ENCODE data around the gene WDR19.

Gene WDR19

DNA sequence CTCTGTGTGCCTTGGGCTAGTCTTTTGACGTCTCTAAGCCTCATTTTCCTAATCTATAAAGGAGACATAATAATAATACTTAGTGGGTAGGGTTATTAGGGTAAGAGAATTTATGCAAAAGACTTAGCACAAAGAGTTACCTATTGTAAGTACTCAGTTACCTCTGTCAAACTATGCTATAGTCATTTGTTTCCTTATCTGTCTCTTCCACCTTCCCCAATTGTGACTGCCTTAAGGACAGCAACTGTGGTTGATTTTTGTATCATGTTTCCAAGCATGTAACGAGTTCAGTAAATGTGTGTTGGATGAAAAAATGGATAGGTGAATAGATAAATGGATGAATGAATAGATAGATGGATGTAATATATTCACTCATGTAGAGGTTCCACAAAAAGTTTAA lies 48.1 kb downstream of the WDR19 start:
- no peak for DNase-seq (ENCODE audit: low spot score)
- in situ Hi-C loops (cut with MboI; ENCODE audit: low sequenced_read_pairs, unreplicated experiment), result no loop called here
- TF ChIP-seq, protein P1, sequence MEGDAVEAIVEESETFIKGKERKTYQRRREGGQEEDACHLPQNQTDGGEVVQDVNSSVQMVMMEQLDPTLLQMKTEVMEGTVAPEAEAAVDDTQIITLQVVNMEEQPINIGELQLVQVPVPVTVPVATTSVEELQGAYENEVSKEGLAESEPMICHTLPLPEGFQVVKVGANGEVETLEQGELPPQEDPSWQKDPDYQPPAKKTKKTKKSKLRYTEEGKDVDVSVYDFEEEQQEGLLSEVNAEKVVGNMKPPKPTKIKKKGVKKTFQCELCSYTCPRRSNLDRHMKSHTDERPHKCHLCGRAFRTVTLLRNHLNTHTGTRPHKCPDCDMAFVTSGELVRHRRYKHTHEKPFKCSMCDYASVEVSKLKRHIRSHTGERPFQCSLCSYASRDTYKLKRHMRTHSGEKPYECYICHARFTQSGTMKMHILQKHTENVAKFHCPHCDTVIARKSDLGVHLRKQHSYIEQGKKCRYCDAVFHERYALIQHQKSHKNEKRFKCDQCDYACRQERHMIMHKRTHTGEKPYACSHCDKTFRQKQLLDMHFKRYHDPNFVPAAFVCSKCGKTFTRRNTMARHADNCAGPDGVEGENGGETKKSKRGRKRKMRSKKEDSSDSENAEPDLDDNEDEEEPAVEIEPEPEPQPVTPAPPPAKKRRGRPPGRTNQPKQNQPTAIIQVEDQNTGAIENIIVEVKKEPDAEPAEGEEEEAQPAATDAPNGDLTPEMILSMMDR (IDR thresholded peaks at IDR 0.05; ENCODE audit: borderline replicate concordance, control extremely low read depth, extremely low read depth, insufficient read depth, missing control alignments), result no peak

DNA sequence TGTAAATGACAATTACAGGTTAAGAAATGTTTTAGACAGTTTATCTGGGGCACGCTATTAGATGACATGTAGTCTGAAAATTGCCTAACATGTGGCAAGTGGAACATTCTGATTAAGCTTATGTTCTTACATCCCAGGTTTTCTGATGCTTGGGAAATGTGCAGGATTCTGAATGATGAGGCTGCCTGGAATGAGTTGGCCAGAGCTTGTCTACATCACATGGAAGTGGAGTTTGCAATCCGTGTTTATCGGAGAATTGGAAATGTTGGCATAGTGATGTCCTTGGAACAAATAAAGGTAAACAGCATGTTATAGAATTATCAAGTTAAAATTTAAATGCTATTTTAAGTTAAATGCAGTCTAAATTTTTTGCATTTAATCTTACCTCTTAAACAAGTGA lies 49.3 kb downstream of the WDR19 start:
- DNase-seq (ENCODE audit: low spot score), result no peak
- TF ChIP-seq, protein P1 (IDR thresholded peaks at IDR 0.05; ENCODE audit: borderline replicate concordance, control extremely low read depth, extremely low read depth, insufficient read depth, missing control alignments), result no peak
- in situ Hi-C loops (cut with MboI; ENCODE audit: low sequenced_read_pairs, unreplicated experiment), result no loop called here

DNA sequence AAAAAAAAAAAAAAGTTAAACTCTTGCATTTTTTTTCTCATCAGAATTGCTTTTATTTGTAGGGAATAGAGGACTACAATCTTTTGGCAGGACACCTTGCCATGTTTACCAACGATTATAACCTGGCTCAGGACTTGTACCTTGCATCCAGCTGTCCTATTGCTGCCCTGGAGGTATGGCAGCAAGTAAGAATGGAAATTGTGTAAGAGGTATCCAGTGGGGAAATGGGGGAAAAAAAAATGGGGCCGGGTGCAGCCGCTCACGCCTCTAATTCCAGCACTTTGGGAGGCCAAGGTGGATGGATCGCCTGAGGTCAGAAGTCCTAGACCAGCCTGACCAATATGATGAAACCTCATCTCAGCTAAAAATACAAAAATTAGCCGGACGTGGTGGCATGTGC lies 49.8 kb downstream of the WDR19 start:
- no peak for DNase-seq (ENCODE audit: low spot score)
- TF ChIP-seq, protein P1 (IDR thresholded peaks at IDR 0.05; ENCODE audit: borderline replicate concordance, control extremely low read depth, extremely low read depth, insufficient read depth, missing control alignments), result no peak
- in situ Hi-C loops (cut with MboI; ENCODE audit: low sequenced_read_pairs, unreplicated experiment), result no loop called here

DNA sequence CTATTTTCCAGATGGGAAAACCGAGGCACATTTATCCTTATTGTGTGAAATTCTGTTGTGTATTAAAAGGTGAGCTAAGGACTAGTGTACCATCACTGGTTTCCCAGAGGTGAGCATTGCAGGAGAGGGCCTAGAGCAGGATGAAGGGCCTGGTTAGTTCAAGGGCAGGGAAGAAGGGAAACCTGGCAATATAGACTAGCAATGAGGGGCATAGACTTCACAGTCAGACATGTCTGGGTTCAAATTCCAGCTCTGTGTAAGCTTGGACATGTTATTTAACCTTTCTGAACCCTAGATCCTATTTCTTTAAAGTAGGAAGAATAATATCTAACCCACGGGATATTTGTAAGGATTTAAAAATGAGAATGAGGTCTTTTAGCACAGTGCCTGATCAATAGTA lies 50.8 kb downstream of the WDR19 start:
- DNase-seq (ENCODE audit: low spot score), result no peak
- in situ Hi-C loops (cut with MboI; ENCODE audit: low sequenced_read_pairs, unreplicated experiment), result no loop called here
- TF ChIP-seq, protein P1 (IDR thresholded peaks at IDR 0.05; ENCODE audit: borderline replicate concordance, control extremely low read depth, extremely low read depth, insufficient read depth, missing control alignments), result no peak

DNA sequence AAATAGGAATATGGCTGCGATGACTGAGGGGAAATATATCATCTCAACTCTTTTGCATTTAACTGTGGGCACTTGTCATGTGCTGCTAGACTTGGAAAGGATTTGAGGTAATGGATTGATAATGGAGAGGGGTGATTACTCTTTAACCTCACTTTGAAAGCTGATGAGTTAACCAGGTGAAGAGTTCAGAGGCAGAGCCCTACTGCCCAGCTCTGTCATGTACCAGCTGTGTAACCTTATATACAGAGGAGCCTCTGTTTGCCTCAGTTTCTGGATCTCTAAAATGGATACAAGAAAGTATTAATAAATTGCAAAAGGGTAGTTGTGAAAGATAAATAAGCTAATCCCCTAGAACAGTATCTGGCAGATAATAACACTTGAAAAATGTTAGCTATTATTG lies 51.5 kb downstream of the WDR19 start:
- DNase-seq (ENCODE audit: low spot score), result no peak
- in situ Hi-C loops (cut with MboI; ENCODE audit: low sequenced_read_pairs, unreplicated experiment), result no loop called here
- TF ChIP-seq, protein P1 (IDR thresholded peaks at IDR 0.05; ENCODE audit: borderline replicate concordance, control extremely low read depth, extremely low read depth, insufficient read depth, missing control alignments), result no peak

DNA sequence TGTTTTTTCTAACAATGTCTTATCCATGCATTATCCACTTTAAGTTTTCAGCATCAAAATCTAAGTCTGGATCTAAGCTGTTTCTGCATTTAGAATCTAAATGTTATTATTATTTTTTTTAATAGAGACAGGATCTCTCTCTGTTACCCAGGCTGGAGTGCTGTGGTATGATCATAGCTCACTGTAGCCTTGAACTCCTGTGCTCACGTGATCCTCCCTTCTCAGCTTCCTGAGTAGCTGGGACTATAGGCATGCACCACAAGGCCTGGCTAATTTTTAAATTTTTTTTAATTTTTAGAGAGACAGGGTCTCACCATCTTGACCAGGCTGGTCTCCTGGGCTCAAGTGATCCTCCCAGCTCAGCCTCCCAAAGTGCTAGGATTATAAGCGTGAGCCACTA lies 52.7 kb downstream of the WDR19 start:
- in situ Hi-C loops (cut with MboI; ENCODE audit: low sequenced_read_pairs, unreplicated experiment), result no loop called here
- no peak for DNase-seq (ENCODE audit: low spot score)
- TF ChIP-seq, protein P1 (IDR thresholded peaks at IDR 0.05; ENCODE audit: borderline replicate concordance, control extremely low read depth, extremely low read depth, insufficient read depth, missing control alignments), result no peak

DNA sequence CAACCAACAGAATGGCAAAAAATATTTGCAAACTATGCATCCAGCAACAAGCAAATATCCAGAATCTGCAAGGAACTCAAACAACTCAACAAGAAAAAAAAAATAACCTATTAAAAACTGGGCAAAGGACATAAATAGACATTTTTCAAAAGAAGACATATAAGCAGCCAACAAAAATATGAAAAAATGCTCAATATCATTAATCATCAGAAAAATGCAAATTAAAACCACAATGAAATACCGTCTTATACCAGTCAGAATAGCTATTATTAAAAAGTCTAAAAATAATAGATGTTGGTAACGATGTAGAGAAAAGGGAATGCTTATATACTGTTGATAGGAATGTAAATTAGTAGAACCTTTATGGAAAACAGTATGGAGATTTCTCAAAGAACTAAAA lies 53.4 kb downstream of the WDR19 start:
- TF ChIP-seq, protein P1 (IDR thresholded peaks at IDR 0.05; ENCODE audit: borderline replicate concordance, control extremely low read depth, extremely low read depth, insufficient read depth, missing control alignments), result no peak
- no peak for DNase-seq (ENCODE audit: low spot score)
- in situ Hi-C loops (cut with MboI; ENCODE audit: low sequenced_read_pairs, unreplicated experiment), result no loop called here

Data from GM13976 (cell line).